Karpas-422 (cell line): ENCODE measurements around the gene ADRB1. TPM values are rescaled to one million over a fixed set of nuclear protein-coding genes. Genes with fewer than 3 reads are reported as not detected.
A peak's percentile ranks its signal among the peaks of the same experiment; 100 is the strongest.

Experiments used
- DNase-seq: peaks from one replicate; pipeline ENCODE4 v3.0.0-alpha.2; 2015
- H2AFZ ChIP-seq: fragments of 200-600 bp; sonication (generic); 2 replicates; pipeline ENCODE4 v1.6.1; 2014; ENCODE audit warnings: antibody characterized with exemption, low read length, mixed read lengths
- H3K27ac ChIP-seq: fragments of 200-600 bp; sonication (generic); 2 replicates; pipeline ENCODE4 v1.5.1; 2014; ENCODE audit warnings: mild to moderate bottlenecking, low read length, moderate library complexity
- H3K27me3 ChIP-seq: fragments of 200-600 bp; sonication (generic); 2 replicates; pipeline ENCODE4 v1.6.1; 2014; ENCODE audit warnings: low read length, mixed read lengths
- H3K36me3 ChIP-seq: fragments of 200-600 bp; sonication (generic); 2 replicates; pipeline ENCODE4 v1.6.1; 2014; ENCODE audit warnings: low read length, mixed read lengths; ENCODE audit not compliant: insufficient read depth
- H3K4me1 ChIP-seq: fragments of 200-600 bp; sonication (generic); 2 replicates; pipeline ENCODE4 v1.6.1; 2014; ENCODE audit warnings: mild to moderate bottlenecking, low read length, mixed read lengths
- H3K4me2 ChIP-seq: fragments of 200-600 bp; sonication (generic); 2 replicates; pipeline ENCODE4 v1.6.1; 2014; ENCODE audit warnings: low read length, low read depth, mild to moderate bottlenecking; ENCODE audit not compliant: poor library complexity, severe bottlenecking
- H3K4me3 ChIP-seq: fragments of 200-600 bp; sonication (generic); 2 replicates; pipeline ENCODE4 v1.5.1; 2014; ENCODE audit warnings: mild to moderate bottlenecking, antibody characterized with exemption, low read length, mixed read lengths
- H3K79me2 ChIP-seq: fragments of 200-600 bp; sonication (generic); 2 replicates; pipeline ENCODE4 v1.6.1; 2014; ENCODE audit warnings: mild to moderate bottlenecking, low read length, mixed read lengths
- H3K9ac ChIP-seq: fragments of 200-600 bp; sonication (generic); 2 replicates; pipeline ENCODE4 v1.6.0; 2014; ENCODE audit warnings: low read length
- H3K9me2 ChIP-seq: fragments of 200-600 bp; sonication (generic), shearing (Covaris generic); replicated peaks from 2 replicates; pipeline ENCODE4 v1.6.0; 2014; ENCODE audit warnings: mild to moderate bottlenecking, low read length, moderate library complexity; ENCODE audit not compliant: insufficient read depth
- H3K9me3 ChIP-seq: fragments of 300-700, 200-600 bp; sonication (generic); 2 replicates; pipeline ENCODE4 v1.6.1; 2014; ENCODE audit warnings: low read length, mixed read lengths
- H4K20me1 ChIP-seq: fragments of 200-600 bp; sonication (generic); 2 replicates; pipeline ENCODE4 v1.6.1; 2014; ENCODE audit warnings: mild to moderate bottlenecking, antibody characterized with exemption, low read length, low read depth; ENCODE audit not compliant: insufficient read depth
- total RNA-seq: library from RNA; depleted of rRNA; stranded (reverse); fragments of >200 nt; shearing (Covaris generic); gene quantifications from 2 replicates; pipeline ENCODE4 v1.2.3, GENCODE V29; 2014; ENCODE audit warnings: low replicate concordance

ADRB1 gene
- total RNA-seq, 1 experiment from 2014 or later, result not detected

DNA sequence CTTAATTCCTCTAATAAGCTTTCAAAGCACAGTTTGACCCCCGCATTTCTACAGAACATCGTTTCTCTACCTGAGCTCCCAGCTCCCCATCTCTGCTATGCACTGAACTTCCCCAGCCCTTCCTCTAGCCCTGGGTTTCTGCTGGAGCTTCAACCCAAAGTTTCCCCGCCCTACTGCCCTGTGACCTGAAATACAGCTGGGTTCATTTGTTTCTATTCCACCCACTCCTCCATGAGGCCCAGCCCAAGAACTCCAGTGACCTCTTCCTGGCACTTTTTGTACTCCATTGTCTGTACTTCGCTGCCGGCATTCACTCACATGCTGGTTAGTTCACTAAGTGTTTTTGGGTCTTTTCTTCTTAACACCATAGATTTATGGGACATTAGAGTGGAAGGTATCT lies 35.8 kb downstream of the ADRB1 start:
- no peaks in the 10 kb centered on the region for H3K27me3 ChIP-seq
- H3K4me1 ChIP-seq, result no peaks in the 10 kb centered on the region
- H3K9me2 ChIP-seq, result no peaks in the 10 kb centered on the region
- no peak overlapping the region for H3K4me2 ChIP-seq
- H3K27ac ChIP-seq, result no peak overlapping the region
- H3K9me3 ChIP-seq, result no peaks in the 10 kb centered on the region
- no peaks in the 10 kb centered on the region for H4K20me1 ChIP-seq
- no peaks in the 10 kb centered on the region for H3K79me2 ChIP-seq
- no peak overlapping the region for H2AFZ ChIP-seq
- H3K9ac ChIP-seq, result no peak overlapping the region
- no peaks in the 10 kb centered on the region for H3K36me3 ChIP-seq
- no peak for DNase-seq
- H3K4me3 ChIP-seq, result no peak overlapping the region

- no peaks in the 10 kb centered on the region for H3K36me3 ChIP-seq
- H3K4me3 ChIP-seq, result no peak overlapping the region
- no peaks in the 10 kb centered on the region for H3K27me3 ChIP-seq
- H3K4me1 ChIP-seq, result no peaks in the 10 kb centered on the region
- H4K20me1 ChIP-seq, result no peaks in the 10 kb centered on the region
- no peaks in the 10 kb centered on the region for H3K79me2 ChIP-seq
- no peak overlapping the region for H3K4me2 ChIP-seq
- H3K9me2 ChIP-seq, result no peaks in the 10 kb centered on the region
- no peak overlapping the region for H3K9ac ChIP-seq
- H3K9me3 ChIP-seq, result no peaks in the 10 kb centered on the region
- no peak overlapping the region for H2AFZ ChIP-seq
- DNase-seq, result no peak
- no peak overlapping the region for H3K27ac ChIP-seq
Observed at GRCh38 chr10:114081911-114082583, 38.4 kb downstream of the ADRB1 start.

DNA sequence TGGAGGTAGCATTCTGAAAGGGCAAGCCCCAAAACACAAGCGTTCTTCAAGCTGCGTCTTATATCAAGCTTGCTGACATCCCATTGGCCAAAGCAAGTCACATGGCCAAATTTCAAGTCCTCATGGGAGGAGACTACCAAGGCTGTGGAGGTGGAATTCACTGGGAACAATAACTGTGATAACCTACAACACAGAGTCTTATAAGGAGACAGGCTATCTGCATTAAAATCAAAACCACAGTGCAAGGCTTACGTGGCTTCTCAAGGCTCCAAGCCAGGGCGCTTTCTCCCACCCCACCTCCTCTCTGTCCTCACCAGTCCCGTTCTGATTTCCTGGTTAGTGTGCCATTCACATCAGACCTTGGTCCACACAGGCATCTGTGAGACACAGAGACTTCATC lies 39.4 kb downstream of the ADRB1 start:
- no peak overlapping the region for H3K9ac ChIP-seq
- no peaks in the 10 kb centered on the region for H3K36me3 ChIP-seq
- H3K4me3 ChIP-seq, result no peak overlapping the region
- no peaks in the 10 kb centered on the region for H3K9me2 ChIP-seq
- no peaks in the 10 kb centered on the region for H3K4me1 ChIP-seq
- H2AFZ ChIP-seq, result no peak overlapping the region
- H4K20me1 ChIP-seq, result no peaks in the 10 kb centered on the region
- no peaks in the 10 kb centered on the region for H3K9me3 ChIP-seq
- H3K27ac ChIP-seq, result no peak overlapping the region
- no peaks in the 10 kb centered on the region for H3K79me2 ChIP-seq
- DNase-seq, result no peak
- no peak overlapping the region for H3K4me2 ChIP-seq
- no peaks in the 10 kb centered on the region for H3K27me3 ChIP-seq

- Histone ChIP-seq H3K4me1 (no peaks in the 10 kb centered on the region), H3K27me3 (no peaks in the 10 kb centered on the region), H3K9me2 (no peaks in the 10 kb centered on the region), H3K79me2 (no peaks in the 10 kb centered on the region), H4K20me1 (no peaks in the 10 kb centered on the region), H3K9me3 (no peaks in the 10 kb centered on the region), H3K4me3 (no peak overlapping the region), H3K4me2 (no peak overlapping the region), H3K27ac (no peak overlapping the region), H3K36me3 (no peaks in the 10 kb centered on the region), H3K9ac (no peak overlapping the region), H2AFZ (no peak overlapping the region)
- no peak for DNase-seq
Observed at GRCh38 chr10:114084215-114084614, 40.5 kb downstream of the ADRB1 start.

DNA sequence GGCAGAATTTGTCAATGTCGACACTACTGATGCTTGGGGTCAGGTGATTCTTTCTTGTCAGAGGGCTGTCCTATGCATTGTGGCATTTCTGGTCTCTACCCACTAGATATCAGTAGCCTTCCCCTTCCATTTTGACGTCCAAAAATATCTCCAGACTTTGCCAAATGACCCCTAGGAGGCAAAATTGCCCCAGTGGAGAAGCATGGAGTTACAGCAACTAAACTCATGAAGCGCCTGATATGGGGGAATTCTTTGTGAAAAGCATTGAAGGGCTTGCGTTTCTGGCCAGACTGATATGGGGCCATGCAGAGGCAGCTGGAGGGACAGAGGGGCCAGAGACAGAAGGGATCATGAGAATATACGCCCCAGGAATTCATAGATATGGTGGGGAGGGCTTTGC lies 43.6 kb downstream of the ADRB1 start:
- Histone ChIP-seq H3K9ac (no peak overlapping the region), H3K4me2 (no peak overlapping the region), H3K36me3 (no peaks in the 10 kb centered on the region), H3K9me3 (no peaks in the 10 kb centered on the region), H3K4me1 (no peaks in the 10 kb centered on the region), H4K20me1 (no peaks in the 10 kb centered on the region), H3K79me2 (no peaks in the 10 kb centered on the region), H3K9me2 (no peaks in the 10 kb centered on the region), H2AFZ (no peak overlapping the region), H3K27ac (no peak overlapping the region), H3K4me3 (no peak overlapping the region), H3K27me3 (no peaks in the 10 kb centered on the region)
- DNase-seq, result no peak

DNA sequence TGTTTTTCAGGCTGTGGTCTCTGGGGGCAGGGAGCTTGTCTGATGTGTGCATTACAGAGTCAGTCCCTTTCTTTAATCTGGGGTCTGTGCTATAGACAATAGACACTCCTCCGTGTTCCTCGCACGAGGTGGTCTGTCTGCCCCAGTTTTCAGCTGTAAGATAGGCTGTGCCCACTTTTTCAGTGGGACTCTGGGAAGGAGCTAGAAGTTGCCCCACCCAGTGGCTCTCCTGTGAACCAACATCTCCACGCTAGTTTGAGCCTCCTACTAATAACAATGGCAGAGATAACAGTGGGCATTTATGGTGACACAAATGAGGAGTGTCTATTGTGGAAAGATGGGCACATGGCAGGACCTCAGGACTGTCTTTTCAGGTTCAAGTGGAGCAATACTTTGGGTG lies 44.0 kb downstream of the ADRB1 start:
- no peaks in the 10 kb centered on the region for H3K27me3 ChIP-seq
- no peak overlapping the region for H2AFZ ChIP-seq
- H3K9me2 ChIP-seq, result no peaks in the 10 kb centered on the region
- peak; percentile 47 for DNase-seq
- H3K27ac ChIP-seq, result no peak overlapping the region
- H3K4me1 ChIP-seq, result no peaks in the 10 kb centered on the region
- H3K9ac ChIP-seq, result no peak overlapping the region
- H3K4me2 ChIP-seq, result no peak overlapping the region
- no peaks in the 10 kb centered on the region for H3K9me3 ChIP-seq
- no peak overlapping the region for H3K4me3 ChIP-seq
- no peaks in the 10 kb centered on the region for H3K79me2 ChIP-seq
- H4K20me1 ChIP-seq, result no peaks in the 10 kb centered on the region
- no peaks in the 10 kb centered on the region for H3K36me3 ChIP-seq

GRCh38 chr10:114094795-114095194 lies 51.1 kb downstream of the ADRB1 start:
- Histone ChIP-seq H3K9ac (no peak overlapping the region), H3K27ac (no peak overlapping the region), H3K4me2 (no peak overlapping the region)

GRCh38 chr10:114095559-114096337 lies 52.1 kb downstream of the ADRB1 start:
- H3K9ac ChIP-seq, result no peak overlapping the region
- H3K36me3 ChIP-seq, result no peaks in the 10 kb centered on the region
- no peaks in the 10 kb centered on the region for H3K79me2 ChIP-seq
- peak; percentile 55 for DNase-seq
- no peaks in the 10 kb centered on the region for H3K9me3 ChIP-seq
- peaks cover 20% of the 10 kb centered on the region for H3K4me1 ChIP-seq
- no peaks in the 10 kb centered on the region for H4K20me1 ChIP-seq
- no peaks in the 10 kb centered on the region for H3K9me2 ChIP-seq
- 0 out of 2 replicates have a peak overlapping the region, but pooled peaks have one; percentile 5 for H2AFZ ChIP-seq
- H3K27ac ChIP-seq, result no peak overlapping the region
- no peak overlapping the region for H3K4me3 ChIP-seq
- H3K4me2 ChIP-seq, result peak overlapping the region; percentile 39
- peaks cover 5% of the 10 kb centered on the region; the same call in 1 of the 2 replicates for H3K27me3 ChIP-seq

More at GRCh38 chr10:114094795-114095194, 51.1 kb downstream of the ADRB1 start:
- no peak overlapping the region for H2AFZ ChIP-seq
- H3K9me2 ChIP-seq, result no peaks in the 10 kb centered on the region
- peaks cover 20% of the 10 kb centered on the region for H3K4me1 ChIP-seq
- H3K4me3 ChIP-seq, result no peak overlapping the region
- no peaks in the 10 kb centered on the region for H4K20me1 ChIP-seq
- no peak for DNase-seq
- H3K9me3 ChIP-seq, result no peaks in the 10 kb centered on the region
- H3K27me3 ChIP-seq, result peaks cover 5% of the 10 kb centered on the region; the same call in 1 of the 2 replicates
- no peaks in the 10 kb centered on the region for H3K79me2 ChIP-seq
- no peaks in the 10 kb centered on the region for H3K36me3 ChIP-seq
